H1 (cell line): ENCODE data around the gene INPP5E. TPM values are rescaled to one million over a fixed set of nuclear protein-coding genes. Genes with fewer than 3 reads are reported as not detected.

Source experiments
- CTCF ChIA-PET: fragments of 300-600 bp; sonication (Branson Sonifier 250); formaldehyde crosslinking; loops from one replicate; lab custom pipeline; 2021; ENCODE audit not compliant: partially characterized antibody; lab: Charles Lee
- POLR2A ChIA-PET: fragments of 300-600 bp; sonication (Branson Sonifier 250); formaldehyde crosslinking; loops from one replicate; lab custom pipeline; 2021; ENCODE audit warnings: inconsistent platforms; ENCODE audit not compliant: partially characterized antibody; lab: Charles Lee
- DNase-seq, 2 experiments: peaks; one replicate each; pipeline versions ENCODE4 v3.0.0 to v3.0.0-alpha.2; 2010 to 2022; ENCODE audit warnings: low spot score in 2 of 2, low read depth in 1 of 2, mixed read lengths in 1 of 2
- FAIRE-seq: peaks from 2 replicates; lab custom pipeline; 2011; peaks lifted over from hg19 to GRCh38; lab: Jason Lieb, UNC
- H2AFZ ChIP-seq: 2 replicates; pipeline ENCODE4 v1.8.1; 2012; ENCODE audit warnings: low read length, inconsistent platforms
- H2AK5ac ChIP-seq: 2 replicates; pipeline ENCODE4 v1.6.1; 2013; ENCODE audit warnings: low read depth, low read length
- H2BK120ac ChIP-seq: replicated peaks from 2 replicates; pipeline ENCODE3; 2013; ENCODE audit warnings: low read depth, low read length, inconsistent platforms
- H2BK12ac ChIP-seq: 2 replicates; pipeline ENCODE4 v1.6.1; 2013; ENCODE audit warnings: low read depth, low read length
- H2BK15ac ChIP-seq: 2 replicates; pipeline ENCODE4 v1.6.1; 2013; ENCODE audit warnings: low read length
- H2BK20ac ChIP-seq: 2 replicates; pipeline ENCODE4 v1.6.1; 2013; ENCODE audit warnings: low read length
- H2BK5ac ChIP-seq: 2 replicates; pipeline ENCODE4 v1.6.1; 2013; ENCODE audit warnings: low read depth, low read length
- H3K14ac ChIP-seq: 2 replicates; pipeline ENCODE4 v1.6.1; 2013; ENCODE audit warnings: inconsistent platforms; ENCODE audit not compliant: insufficient read length
- H3K18ac ChIP-seq: 2 replicates; pipeline ENCODE4 v1.6.1; 2013; ENCODE audit warnings: low read length; ENCODE audit errors: extremely low read depth
- H3K23ac ChIP-seq: 2 replicates; pipeline ENCODE4 v1.6.1; 2013; ENCODE audit warnings: inconsistent platforms; ENCODE audit not compliant: insufficient read length
- H3K23me2 ChIP-seq: 2 replicates; pipeline ENCODE4 v1.6.1; 2013; ENCODE audit warnings: low read depth, low read length
- H3K27ac ChIP-seq: 2 replicates; pipeline ENCODE4 v1.6.1; 2011; ENCODE audit warnings: low read depth, low read length, inconsistent platforms
- H3K27me3 ChIP-seq, 4 experiments: replicated peaks in 1 of 4; 1 replicate in 1 of 4; 2 replicates in 3 of 4; pipeline versions ENCODE4 v1.6.1 to v1.8.1; 2011 to 2013; ENCODE audit warnings: low read length in 3 of 4, mild to moderate bottlenecking in 3 of 4, inconsistent platforms in 2 of 4, mixed read lengths in 2 of 4, moderate library complexity in 1 of 4; ENCODE audit not compliant: control insufficient read depth in 3 of 4, insufficient read depth in 3 of 4; ENCODE audit errors: extremely low read depth in 1 of 4
- H3K36me3 ChIP-seq, 4 experiments: 2 replicates each; pipeline versions ENCODE4 v1.6.1 to v1.8.1; 2011 to 2013; ENCODE audit warnings: mild to moderate bottlenecking in 4 of 4, low read length in 3 of 4, moderate library complexity in 2 of 4, control low read depth in 1 of 4, inconsistent platforms in 1 of 4; ENCODE audit not compliant: insufficient read depth in 4 of 4, control insufficient read depth in 2 of 4
- H3K4ac ChIP-seq: replicated peaks from 2 replicates; pipeline ENCODE3; 2013; ENCODE audit warnings: low read length, low read depth, mixed read lengths, inconsistent platforms; ENCODE audit not compliant: insufficient read length
- H3K4me1 ChIP-seq, 4 experiments: replicated peaks in 1 of 4; 1 replicate in 1 of 4; 2 replicates in 3 of 4; pipeline versions ENCODE4 v1.6.1 to v1.8.1; 2011 to 2013; ENCODE audit warnings: low read length in 3 of 4, inconsistent platforms in 2 of 4, mixed read lengths in 1 of 4; ENCODE audit not compliant: insufficient read depth in 4 of 4, control insufficient read depth in 3 of 4
- H3K4me2 ChIP-seq, 2 experiments: 2 replicates each; pipeline versions ENCODE4 v1.6.1 to v1.8.1; 2011 to 2013; ENCODE audit warnings: low read depth in 2 of 2, low read length in 2 of 2, control low read depth in 1 of 2, inconsistent platforms in 1 of 2, mild to moderate bottlenecking in 1 of 2; ENCODE audit not compliant: insufficient read depth in 1 of 2
- H3K4me3 ChIP-seq, 4 experiments: fragments of 200-600, 300-600 bp in 1 of 4; sonication (generic), shearing (Covaris generic), sonication (Bioruptor Twin) in 1 of 4; 2 replicates each; pipeline versions ENCODE4 v1.5.1 to v1.8.1; 2011 to 2016; ENCODE audit warnings: low read length in 4 of 4, low read depth in 3 of 4, control low read depth in 2 of 4, inconsistent platforms in 2 of 4, mild to moderate bottlenecking in 2 of 4, mixed read lengths in 1 of 4, moderate library complexity in 1 of 4; ENCODE audit not compliant: insufficient read depth in 2 of 4; ENCODE audit errors: extremely low read depth in 1 of 4
- H3K56ac ChIP-seq: replicated peaks from 2 replicates; pipeline ENCODE3; 2013; ENCODE audit warnings: low read depth, mild to moderate bottlenecking, mixed read lengths, low read length, inconsistent platforms; ENCODE audit not compliant: insufficient read length
- H3K79me1 ChIP-seq: 2 replicates; pipeline ENCODE4 v1.6.1; 2013; ENCODE audit warnings: low read depth, low read length, control low read depth
- H3K79me2 ChIP-seq, 2 experiments: 2 replicates each; pipeline versions ENCODE4 v1.6.1 to v1.8.1; 2012 to 2013; ENCODE audit warnings: low read length in 2 of 2, mild to moderate bottlenecking in 2 of 2, inconsistent platforms in 1 of 2; ENCODE audit not compliant: insufficient read depth in 2 of 2, control insufficient read depth in 1 of 2
- H3K9ac ChIP-seq, 4 experiments: replicated peaks in 1 of 4; 1 replicate in 1 of 4; 2 replicates in 3 of 4; pipeline versions ENCODE4 v1.6.1 to v1.8.1; 2011 to 2013; ENCODE audit warnings: low read depth in 3 of 4, low read length in 3 of 4, control low read depth in 2 of 4, mild to moderate bottlenecking in 2 of 4, moderate library complexity in 2 of 4, inconsistent platforms in 1 of 4; ENCODE audit errors: extremely low read depth in 1 of 4
- H3K9me3 ChIP-seq, 2 experiments: 2 replicates each; pipeline versions ENCODE4 v1.6.1 to v1.8.1; 2012 to 2013; ENCODE audit warnings: mild to moderate bottlenecking in 2 of 2, moderate library complexity in 2 of 2, control low read depth in 1 of 2, inconsistent platforms in 1 of 2, low read depth in 1 of 2, low read length in 1 of 2, mixed read lengths in 1 of 2; ENCODE audit not compliant: insufficient read depth in 2 of 2
- H4K20me1 ChIP-seq, 2 experiments: replicated peaks in 1 of 2; 2 replicates each; pipeline versions ENCODE3 to v1.8.1; 2011 to 2013; ENCODE audit warnings: inconsistent platforms in 2 of 2, low read length in 2 of 2, mild to moderate bottlenecking in 1 of 2; ENCODE audit not compliant: insufficient read depth in 2 of 2, control insufficient read depth in 1 of 2
- H4K5ac ChIP-seq: 2 replicates; pipeline ENCODE4 v1.6.1; 2013; ENCODE audit warnings: low read length, low read depth, mixed read lengths, inconsistent platforms; ENCODE audit not compliant: insufficient read length
- H4K8ac ChIP-seq: 2 replicates; pipeline ENCODE4 v1.8.0; 2013; ENCODE audit warnings: mild to moderate bottlenecking, moderate library complexity, low read length, inconsistent platforms; ENCODE audit not compliant: insufficient read depth; ENCODE audit errors: extremely low read depth
- H4K91ac ChIP-seq: replicated peaks from 2 replicates; pipeline ENCODE3; 2013; ENCODE audit warnings: low read length, mixed read lengths, inconsistent platforms; ENCODE audit not compliant: insufficient read length
- BCL11A ChIP-seq, 2 experiments: IDR thresholded peaks; one replicate each; pipeline ENCODE4 v1.6.1; 2011; ENCODE audit warnings: low read depth in 2 of 2, low read length in 2 of 2, mild to moderate bottlenecking in 2 of 2
- CREB1 ChIP-seq: IDR thresholded peaks from 2 replicates; pipeline ENCODE4 v1.6.1; 2012; ENCODE audit warnings: inconsistent platforms
- E2F6 ChIP-seq: IDR thresholded peaks from 2 replicates; pipeline ENCODE4 v1.6.1; 2012; ENCODE audit warnings: inconsistent platforms
- GABPA ChIP-seq: IDR thresholded peaks from 2 replicates; pipeline ENCODE4 v1.6.1; 2011; ENCODE audit warnings: mild to moderate bottlenecking, low read length, moderate library complexity, borderline replicate concordance; ENCODE audit not compliant: insufficient read depth
- KDM1A ChIP-seq: fragments of 200-600, 300-600 bp; sonication (generic); IDR thresholded peaks from 2 replicates; pipeline ENCODE4 v1.7.1; 2016; ENCODE audit warnings: mild to moderate bottlenecking, low read length, borderline replicate concordance
- RFX5 ChIP-seq: IDR thresholded peaks from 2 replicates; pipeline ENCODE4 v1.6.1; 2011; ENCODE audit warnings: low read depth, low read length, improper control_type of control experiment, borderline replicate concordance
- RXRA ChIP-seq: IDR thresholded peaks from 2 replicates; pipeline ENCODE4 v1.6.1; 2011; ENCODE audit warnings: low read depth, mild to moderate bottlenecking, low read length, moderate library complexity; ENCODE audit not compliant: insufficient read depth
- TAF7 ChIP-seq: optimal IDR thresholded peaks from 2 replicates; pipeline ENCODE3; 2011; ENCODE audit warnings: low read depth, mild to moderate bottlenecking, inconsistent platforms, low read length, moderate library complexity, borderline replicate concordance
- USF2 ChIP-seq: IDR thresholded peaks from 2 replicates; pipeline ENCODE4 v1.6.1; 2011; ENCODE audit warnings: low read length, improper control_type of control experiment
- WGBS, 2 experiments: shearing (Covaris generic) in 1 of 2; methylation state at CpG; one replicate each; pipeline versions ENCODE4 v1.1.6 to v1.1.7; 2013 to 2015; ENCODE audit warnings: low lambda C conversion rate in 2 of 2, mixed read lengths in 2 of 2, inconsistent platforms in 1 of 2, low coverage in 1 of 2, missing lambda C conversion rate in 1 of 2; ENCODE audit not compliant: insufficient replicate concordance in 2 of 2, insufficient coverage in 1 of 2, insufficient read length in 1 of 2; ENCODE audit errors: extremely low coverage in 1 of 2, missing lambda C conversion rate in 1 of 2; 5-methylcytosine and 5-hydroxymethylcytosine counted together
- polyA plus RNA-seq, 7 experiments: library from polyadenylated mRNA; depleted of rRNA in 3 of 7; stranded (reverse) in 5 of 7; unstranded in 2 of 7; fragments of >200 nt in 5 of 7; fragments of 200-250 nt in 2 of 7; gene quantifications; 1 replicate in 5 of 7; 2 replicates in 1 of 7; 4 replicates in 1 of 7; pipeline versions ENCODE4 v1.2.1 to v1.2.3, GENCODE V29; 2011 to 2013; ENCODE audit warnings: missing spikeins in 2 of 7, mixed read lengths in 2 of 7
- total RNA-seq: library from RNA; stranded (reverse); fragmentation: NEBNext Ultra II Directional; extraction: Animal tissue kit (Norgen Biotek cat#: 25700); gene quantifications from 2 replicates; pipeline ENCODE4 v1.2.1, GENCODE V29; 2021

Gene INPP5E
- total and polyA plus RNA-seq, 2 of the 8 experiments (the other 6 are each of a cell fraction or from before 2014, with no cell fraction given) = 8.7 to 11.3 TPM

GRCh38 chr9:136433043-136433715 lies 6.5 kb downstream of the INPP5E start:
- Histone ChIP-seq H3K14ac (no peak overlapping the region), H3K23me2 (peaks cover 1% of the 10 kb centered on the region; the same call in 1 of the 2 replicates), H2AFZ (no peak overlapping the region), H4K91ac (no peak overlapping the region), H3K9me3 (no peaks in the 10 kb centered on the region), H3K4me2 (no peak overlapping the region), H2BK12ac (no peak overlapping the region), H2AK5ac (no peak overlapping the region), H3K4me3 (no peak overlapping the region), H3K56ac (no peak overlapping the region), H3K9ac (no peak overlapping the region), H3K27ac (no peak overlapping the region), H3K18ac (no peak overlapping the region), H2BK20ac (no peak overlapping the region), H2BK120ac (no peak overlapping the region), H3K27me3 (peaks cover 0 to under 1% (median 0%) of the 10 kb centered on the region in 4 experiments; a peak in 1 of 7 replicates), H4K5ac (no peak overlapping the region), H3K23ac (no peak overlapping the region), H3K36me3 (peaks cover 0 to 11% (median 2%) of the 10 kb centered on the region in 4 experiments; a peak in 2 of 8 replicates), H4K8ac (no peak overlapping the region), H2BK5ac (no peak overlapping the region), H3K79me1 (peaks cover 13% of the 10 kb centered on the region), H4K20me1 (peaks cover 14 to 24% of the 10 kb centered on the region in 2 experiments), H3K4ac (no peak overlapping the region), H3K79me2 (peaks cover 0 to 22% of the 10 kb centered on the region in 2 experiments; a peak in 1 of 4 replicates), H2BK15ac (no peak overlapping the region), H3K4me1 (peaks cover 0 to 6% (median 2%) of the 10 kb centered on the region in 4 experiments; a peak in 1 of 7 replicates)
- 91% methylated on average over 31 of the region's 36 CpGs; no CpG with 5 or more reads in 1 of the 2 experiments for WGBS, 2 experiments
- CTCF ChIA-PET = interaction anchor here (0.6 to 2.4 kb wide), 8 partner anchors 31 to 193 kb away, joined by 3 to 7 read pairs (median 4); no protein-coding TSS in a partner anchor
- DNase-seq = no peak
- POLR2A ChIA-PET = interaction anchor here (1.0 to 4.2 kb wide), 8 partner anchors 9 to 88 kb away, joined by 3 to 22 read pairs (median 3); no protein-coding TSS in a partner anchor
- FAIRE-seq = no peak
- TF ChIP-seq RFX5 (no peak), CREB1 (no peak), KDM1A (no peak), GABPA (no peak), USF2 (no peak), RXRA (no peak), TAF7 (no peak), BCL11A (IDR thresholded peaks at IDR 0.05; ENCODE audit: low read depth in 2 of 2, low read length in 2 of 2) (no peak), E2F6 (no peak)
